ENCODE data around the gene POLR2F.

The POLR2F gene

DNA sequence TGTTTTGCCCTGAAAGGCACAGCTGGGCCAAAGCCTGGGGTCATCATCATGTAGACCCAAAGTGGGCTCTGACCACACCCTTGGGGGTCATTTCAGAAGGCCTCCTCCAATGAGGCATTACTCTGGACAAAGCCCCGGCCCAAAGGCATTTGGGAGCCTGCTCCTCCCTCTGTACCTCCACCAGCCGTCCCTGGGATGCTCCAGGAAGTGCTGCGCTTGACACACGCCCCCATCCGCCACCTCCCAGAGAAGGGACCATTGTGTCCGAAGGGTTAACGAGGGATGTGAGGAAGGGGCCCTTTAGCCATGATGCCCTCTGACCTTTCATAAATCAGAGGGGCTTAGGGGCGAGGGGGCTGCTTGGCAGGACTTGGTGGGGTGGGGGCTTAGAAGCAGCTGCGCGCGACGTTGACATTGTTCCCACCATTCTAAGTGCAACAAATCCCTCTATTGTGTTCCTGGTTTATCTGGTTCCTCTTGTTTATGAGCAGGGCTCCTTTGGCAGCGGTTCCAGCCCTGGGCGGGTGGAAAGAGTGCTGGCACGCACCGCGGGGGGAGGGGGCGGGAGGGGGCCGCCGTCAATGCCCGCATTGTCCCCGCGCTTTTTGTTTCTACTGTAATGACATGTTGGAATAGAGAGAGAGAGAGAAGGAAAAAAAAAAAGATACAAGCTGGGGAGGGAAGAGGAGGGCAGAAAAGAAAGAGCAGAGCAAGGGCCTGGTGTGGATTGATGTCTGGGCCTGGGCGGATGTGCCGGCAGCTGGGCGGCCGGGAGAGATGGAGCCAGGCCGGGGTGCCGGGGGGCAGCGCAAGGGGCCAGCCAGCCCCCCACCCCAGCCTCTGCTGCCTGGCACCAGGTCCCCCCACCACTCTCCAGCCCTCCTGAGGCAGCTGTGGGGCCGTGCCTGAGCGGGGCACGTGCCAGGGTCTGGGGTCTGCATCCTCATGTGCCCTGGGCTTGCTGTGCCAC, 63.0 kb downstream of the POLR2F start:
- no peak overlapping the region for H3K4me3 ChIP-seq (ENCODE audit: low read depth, low read length)
- TF ChIP-seq, protein P1, sequence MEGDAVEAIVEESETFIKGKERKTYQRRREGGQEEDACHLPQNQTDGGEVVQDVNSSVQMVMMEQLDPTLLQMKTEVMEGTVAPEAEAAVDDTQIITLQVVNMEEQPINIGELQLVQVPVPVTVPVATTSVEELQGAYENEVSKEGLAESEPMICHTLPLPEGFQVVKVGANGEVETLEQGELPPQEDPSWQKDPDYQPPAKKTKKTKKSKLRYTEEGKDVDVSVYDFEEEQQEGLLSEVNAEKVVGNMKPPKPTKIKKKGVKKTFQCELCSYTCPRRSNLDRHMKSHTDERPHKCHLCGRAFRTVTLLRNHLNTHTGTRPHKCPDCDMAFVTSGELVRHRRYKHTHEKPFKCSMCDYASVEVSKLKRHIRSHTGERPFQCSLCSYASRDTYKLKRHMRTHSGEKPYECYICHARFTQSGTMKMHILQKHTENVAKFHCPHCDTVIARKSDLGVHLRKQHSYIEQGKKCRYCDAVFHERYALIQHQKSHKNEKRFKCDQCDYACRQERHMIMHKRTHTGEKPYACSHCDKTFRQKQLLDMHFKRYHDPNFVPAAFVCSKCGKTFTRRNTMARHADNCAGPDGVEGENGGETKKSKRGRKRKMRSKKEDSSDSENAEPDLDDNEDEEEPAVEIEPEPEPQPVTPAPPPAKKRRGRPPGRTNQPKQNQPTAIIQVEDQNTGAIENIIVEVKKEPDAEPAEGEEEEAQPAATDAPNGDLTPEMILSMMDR (IDR thresholded peaks at IDR 0.05; ENCODE audit: low read depth, low read length): no peak

DNA sequence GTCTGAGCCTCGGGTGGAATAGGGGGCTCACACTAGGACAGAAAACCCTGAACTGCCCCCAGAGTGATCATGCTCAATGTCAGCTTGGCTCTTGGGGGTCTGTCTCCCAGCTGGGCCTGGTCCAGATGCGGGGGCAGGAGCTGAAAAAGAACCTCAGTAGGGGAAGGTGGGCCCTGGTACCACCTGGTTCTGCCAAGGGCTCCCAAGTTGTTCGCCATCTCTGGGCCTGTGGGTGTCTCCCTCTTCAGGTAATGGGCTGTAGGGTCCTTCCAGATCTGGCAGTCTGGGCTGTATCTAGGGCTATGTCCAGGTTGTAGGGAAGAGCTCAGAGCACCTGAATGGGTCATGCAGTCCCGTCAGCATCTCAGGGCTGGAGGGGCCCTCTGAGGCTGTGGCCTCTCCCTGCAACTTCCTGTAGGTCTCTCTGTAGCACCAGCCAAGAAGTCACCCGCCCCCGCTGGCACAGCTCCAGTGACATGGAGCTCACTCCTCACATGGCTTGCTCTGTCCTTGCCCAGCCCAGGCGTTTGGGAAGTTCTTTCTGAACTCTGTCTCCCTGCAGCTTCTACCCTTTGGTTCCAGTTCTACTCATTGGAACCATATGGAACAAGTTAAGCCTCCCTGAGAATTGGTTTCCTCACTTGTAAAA, 63.9 kb downstream of the POLR2F start:
- no peak overlapping the region for H3K4me3 ChIP-seq (ENCODE audit: low read depth, low read length)
- TF ChIP-seq, protein P1 (IDR thresholded peaks at IDR 0.05; ENCODE audit: low read depth, low read length): no peak

DNA sequence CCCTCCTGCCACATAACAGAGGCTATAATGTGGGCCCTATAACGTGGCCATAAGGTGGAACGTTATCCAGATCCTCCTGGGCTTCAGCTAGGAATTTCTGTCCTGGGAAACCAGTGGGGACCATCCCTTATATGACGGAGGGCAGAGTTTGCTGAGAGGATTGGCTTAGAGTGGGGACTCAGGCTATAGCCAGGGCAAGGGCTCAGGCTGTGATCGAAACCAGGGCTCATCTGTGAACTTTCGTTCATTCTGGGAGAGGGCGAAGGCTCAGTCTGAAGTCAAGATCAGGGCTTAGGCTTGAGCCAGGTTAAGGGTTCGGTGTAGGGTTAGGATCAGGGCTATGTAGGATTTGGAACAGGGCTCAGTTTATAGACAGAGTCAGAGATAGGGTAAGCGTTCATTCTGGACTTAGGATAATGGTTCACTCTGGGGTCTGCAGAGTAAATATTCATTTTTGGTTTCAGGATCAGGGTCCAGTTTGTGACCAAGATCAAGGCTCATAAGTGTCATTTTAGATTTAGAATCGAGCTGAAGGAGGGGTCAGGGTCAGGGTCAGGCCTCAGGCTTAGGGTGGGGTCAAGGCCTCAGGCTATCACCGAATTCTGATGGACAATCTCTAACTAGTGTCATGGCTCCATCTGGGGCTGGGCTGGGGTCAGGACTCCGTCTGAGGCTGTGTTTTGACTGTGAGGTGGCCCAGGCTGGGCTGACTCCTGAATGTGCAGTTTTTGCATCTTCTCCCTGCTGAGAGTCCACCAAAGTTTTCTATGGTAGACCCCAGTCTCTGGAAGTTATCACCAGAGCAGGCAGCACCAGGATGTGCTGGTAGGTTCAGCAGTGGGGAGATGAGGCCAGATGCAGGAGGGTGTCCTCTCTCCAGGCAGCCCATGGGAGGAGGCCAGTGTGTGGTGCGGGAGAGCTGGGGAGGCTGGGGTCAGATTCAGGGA, 64.7 kb downstream of the POLR2F start:
- TF ChIP-seq, protein P1 (IDR thresholded peaks at IDR 0.05; ENCODE audit: low read depth, low read length): no peak
- H3K4me3 ChIP-seq (ENCODE audit: low read depth, low read length): no peak overlapping the region

Measured in WI38 (cell line).